Mesothelial cell of epicardium (in vitro differentiated cells): ENCODE results near the gene TRIM50. TPM values are rescaled to one million over a fixed set of nuclear protein-coding genes. Genes with fewer than 3 reads are reported as not detected.
"Not testable (repeated sequence)": the region's sequence is repeated elsewhere in the genome, so short reads cannot be mapped to it uniquely, and the experiment has no call there.

Experiments
- DNase-seq, 2 experiments: peaks; one replicate each; pipeline ENCODE4 v3.0.0; 2021; ENCODE audit warnings: low spot score in 2 of 2; ENCODE audit not compliant: unreplicated experiment in 2 of 2
- H3K27ac Mint-ChIP-seq: 2 replicates; pipeline ENCODE4 v1.8.0; 2021; ENCODE audit warnings: mixed read lengths
- H3K27me3 Mint-ChIP-seq: 2 replicates; pipeline ENCODE4 v1.8.0; 2021; ENCODE audit warnings: low read depth, mixed read lengths
- H3K36me3 Mint-ChIP-seq: 2 replicates; pipeline ENCODE4 v1.8.0; 2021; ENCODE audit warnings: mixed read lengths
- H3K4me1 Mint-ChIP-seq: 2 replicates; pipeline ENCODE4 v1.8.0; 2021; ENCODE audit warnings: mixed read lengths
- H3K4me3 Mint-ChIP-seq: 2 replicates; pipeline ENCODE4 v1.8.0; 2021; ENCODE audit warnings: mild to moderate bottlenecking, moderate library complexity, mixed read lengths
- H3K9me3 Mint-ChIP-seq: 2 replicates; pipeline ENCODE4 v1.8.0; 2021; ENCODE audit warnings: mixed read lengths
- total RNA-seq: library from RNA; stranded (reverse); gene quantifications from 3 replicates; pipeline ENCODE4 v1.2.1, GENCODE V29; 2021
- TF ChIP-seq, protein P1 (sequence below): fragments of 200-600 bp; sonication (generic); IDR thresholded peaks from one replicate; pipeline ENCODE4 v1.5.0; 2021; ENCODE audit warnings: antibody characterized with exemption; ENCODE audit not compliant: unreplicated experiment

The TRIM50 gene
- not detected in 3 replicates for total RNA-seq

DNA sequence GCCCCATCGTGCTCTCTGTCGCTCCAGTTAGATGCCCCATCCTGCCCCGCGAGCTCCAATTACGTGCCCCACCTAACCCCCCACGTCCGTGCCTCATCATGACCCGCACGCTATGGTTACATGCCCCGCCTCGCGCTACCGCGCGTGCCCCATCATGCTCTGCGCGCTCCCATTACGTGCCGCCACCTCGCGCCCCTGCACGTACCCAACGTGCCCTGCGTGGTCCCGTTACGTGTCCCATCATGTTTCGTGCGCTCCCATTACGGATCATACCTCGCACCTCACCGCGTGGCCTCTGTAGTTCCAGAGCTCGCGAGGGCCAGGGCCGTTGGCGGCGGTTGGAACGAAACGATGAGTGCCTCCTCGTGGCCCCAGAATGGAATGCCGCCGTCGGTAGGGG is at the start of gene TRIM50, which contains the start of gene FKBP6:
Gene TRIM50 (minus strand): TSS at position 161 of the 400 bp plus-strand sequence. CDS start 3,295 bp downstream, outside the sequence.
Gene FKBP6 (plus strand): TSS at position 240 of the 400 bp plus-strand sequence. CDS start 268 bp downstream, outside the sequence.
- H3K27me3 Mint-ChIP-seq, DNase-seq, H3K27ac Mint-ChIP-seq, H3K9me3 Mint-ChIP-seq, H3K4me3 Mint-ChIP-seq, H3K36me3 Mint-ChIP-seq: not testable (repeated sequence)
- peaks cover 12% of the 10 kb centered on the region for H3K4me1 Mint-ChIP-seq

DNA sequence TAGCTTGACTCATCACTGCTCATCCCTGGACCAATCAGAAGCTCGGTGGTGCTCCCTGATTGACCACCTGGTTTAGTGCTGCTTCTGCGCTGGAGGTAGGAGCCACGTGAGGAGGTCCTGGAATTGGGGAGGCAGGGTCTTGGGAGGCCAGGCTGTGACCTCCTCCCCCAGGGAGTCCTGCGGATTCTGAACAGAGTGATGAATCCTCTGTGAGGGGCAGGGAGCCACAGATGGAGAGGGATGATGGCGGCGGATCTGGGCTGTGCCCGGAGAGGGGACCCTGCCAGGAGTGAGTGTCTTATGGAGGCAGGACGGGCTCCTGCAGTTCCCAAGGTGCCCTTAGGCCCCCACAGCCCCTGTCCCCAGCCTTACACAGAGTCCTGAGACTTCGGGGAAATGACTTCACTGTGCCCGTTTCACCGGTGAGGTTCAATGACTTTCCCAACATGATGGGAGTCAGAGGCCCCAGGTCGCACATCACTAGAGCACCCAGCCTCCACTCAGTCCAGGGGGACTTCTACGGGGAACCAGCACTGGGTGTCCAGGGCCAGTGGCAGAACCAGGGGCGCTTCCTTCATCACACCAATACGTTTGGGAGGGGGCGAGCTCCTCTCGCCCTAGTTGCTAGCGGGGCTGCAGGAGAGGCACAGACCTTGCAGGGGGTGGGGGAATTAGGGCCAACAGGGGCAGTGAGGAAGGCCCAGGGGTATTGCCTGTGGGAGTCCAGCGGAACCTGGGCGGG is 49.0 kb upstream of the TRIM50 start:
- Mint-ChIP-seq H3K9me3 (no peaks in the 10 kb centered on the region), H3K27ac (no peak overlapping the region), H3K27me3 (peaks cover 7% of the 10 kb centered on the region), H3K4me1 (no peaks in the 10 kb centered on the region), H3K4me3 (no peak overlapping the region), H3K36me3 (no peaks in the 10 kb centered on the region)
- DNase-seq: no peak
- TF ChIP-seq, protein P1, sequence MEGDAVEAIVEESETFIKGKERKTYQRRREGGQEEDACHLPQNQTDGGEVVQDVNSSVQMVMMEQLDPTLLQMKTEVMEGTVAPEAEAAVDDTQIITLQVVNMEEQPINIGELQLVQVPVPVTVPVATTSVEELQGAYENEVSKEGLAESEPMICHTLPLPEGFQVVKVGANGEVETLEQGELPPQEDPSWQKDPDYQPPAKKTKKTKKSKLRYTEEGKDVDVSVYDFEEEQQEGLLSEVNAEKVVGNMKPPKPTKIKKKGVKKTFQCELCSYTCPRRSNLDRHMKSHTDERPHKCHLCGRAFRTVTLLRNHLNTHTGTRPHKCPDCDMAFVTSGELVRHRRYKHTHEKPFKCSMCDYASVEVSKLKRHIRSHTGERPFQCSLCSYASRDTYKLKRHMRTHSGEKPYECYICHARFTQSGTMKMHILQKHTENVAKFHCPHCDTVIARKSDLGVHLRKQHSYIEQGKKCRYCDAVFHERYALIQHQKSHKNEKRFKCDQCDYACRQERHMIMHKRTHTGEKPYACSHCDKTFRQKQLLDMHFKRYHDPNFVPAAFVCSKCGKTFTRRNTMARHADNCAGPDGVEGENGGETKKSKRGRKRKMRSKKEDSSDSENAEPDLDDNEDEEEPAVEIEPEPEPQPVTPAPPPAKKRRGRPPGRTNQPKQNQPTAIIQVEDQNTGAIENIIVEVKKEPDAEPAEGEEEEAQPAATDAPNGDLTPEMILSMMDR: no peak

DNA sequence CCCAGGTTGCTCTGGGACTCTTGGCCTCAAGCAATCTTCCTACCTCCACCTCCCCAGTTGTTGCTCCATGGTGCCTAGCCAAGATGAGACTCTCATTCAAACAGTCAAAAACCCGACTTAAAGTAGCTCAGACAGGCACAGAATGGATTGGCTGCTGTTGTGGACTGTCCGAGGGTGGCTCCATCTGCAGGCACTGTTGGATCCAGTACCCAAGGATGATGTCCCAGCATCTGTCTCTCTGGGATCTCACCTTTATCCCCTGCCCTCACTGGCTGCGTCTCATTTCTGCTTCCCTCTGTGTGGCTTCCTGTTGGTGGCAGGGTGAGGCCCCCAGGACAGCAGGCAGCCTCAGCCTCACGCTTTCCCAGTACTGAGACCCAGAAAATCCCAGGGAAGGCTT is 48.4 kb upstream of the TRIM50 start:
- H3K9me3 Mint-ChIP-seq, DNase-seq, H3K27ac Mint-ChIP-seq, H3K4me3 Mint-ChIP-seq, H3K36me3 Mint-ChIP-seq, H3K4me1 Mint-ChIP-seq, H3K27me3 Mint-ChIP-seq: not testable (repeated sequence)

DNA sequence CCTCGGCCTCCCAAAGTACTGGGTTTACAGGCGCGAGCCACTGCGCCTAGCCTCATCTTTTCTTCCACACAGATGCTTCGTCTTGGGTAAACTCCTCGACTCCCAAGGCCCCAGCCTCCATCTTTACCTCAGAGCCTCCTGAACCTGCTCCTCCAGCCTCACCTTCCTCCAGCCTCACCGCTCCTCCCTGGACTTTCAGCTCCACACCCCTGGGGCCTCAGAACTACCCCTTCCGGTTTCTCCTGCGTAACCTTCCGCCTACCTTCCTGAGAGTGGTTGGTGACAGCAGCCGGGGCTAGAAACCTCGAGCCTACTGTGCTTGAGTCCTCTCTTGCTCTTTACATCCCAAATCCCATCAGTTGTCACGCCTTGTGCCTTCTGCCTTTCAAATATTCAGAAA is 45.9 kb upstream of the TRIM50 start:
- Mint-ChIP-seq H3K27ac (no peak overlapping the region), H3K27me3 (peaks cover 3% of the 10 kb centered on the region), H3K9me3 (no peaks in the 10 kb centered on the region), H3K4me3 (no peak overlapping the region), H3K36me3 (no peaks in the 10 kb centered on the region), H3K4me1 (no peaks in the 10 kb centered on the region)
- DNase-seq: no peak
- TF ChIP-seq, protein P1: no peak

DNA sequence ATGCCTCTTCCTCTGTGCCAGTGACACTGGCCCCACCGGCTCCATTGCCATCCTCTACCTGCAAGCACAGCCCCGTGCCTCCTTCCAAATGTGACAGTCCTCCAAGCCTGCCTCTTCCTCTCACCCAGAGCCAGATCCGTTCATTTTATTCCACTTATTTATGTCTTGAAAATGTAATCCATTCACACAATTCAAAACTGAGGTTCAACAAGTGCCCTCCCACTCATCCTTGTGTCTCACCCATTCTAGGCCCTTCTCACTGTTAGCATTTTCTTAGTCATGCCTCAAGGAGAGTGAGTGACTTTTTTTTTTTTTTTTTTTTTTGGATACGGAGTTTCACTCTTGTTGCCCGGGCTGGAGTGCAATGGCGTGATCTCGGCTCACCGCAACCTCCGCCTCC is 41.7 kb upstream of the TRIM50 start:
- no peak for DNase-seq
- Mint-ChIP-seq H3K4me1 (no peaks in the 10 kb centered on the region), H3K27me3 (no peaks in the 10 kb centered on the region), H3K27ac (no peak overlapping the region), H3K36me3 (no peaks in the 10 kb centered on the region), H3K4me3 (no peak overlapping the region), H3K9me3 (no peaks in the 10 kb centered on the region)
- TF ChIP-seq, protein P1: no peak

DNA sequence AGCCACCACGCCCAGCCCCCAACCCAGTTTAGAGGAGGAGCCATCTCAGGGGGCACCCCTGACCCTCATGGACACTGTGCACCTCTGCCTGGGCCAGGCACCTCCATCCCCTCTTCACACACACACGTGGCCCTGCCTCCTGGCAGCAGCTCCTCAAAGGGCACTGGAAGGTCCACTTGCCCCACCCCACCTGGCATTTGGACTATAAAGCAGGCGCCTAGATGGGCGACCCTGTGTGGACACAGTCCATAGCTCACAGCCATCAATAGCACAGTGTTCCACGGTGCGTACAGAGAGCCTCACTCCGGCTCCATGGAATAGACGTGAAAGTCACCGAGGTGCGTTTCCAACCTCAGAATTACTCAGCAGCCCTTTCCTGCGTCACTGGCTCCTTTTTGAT is 41.1 kb upstream of the TRIM50 start:
- DNase-seq: no peak
- Mint-ChIP-seq H3K9me3 (no peaks in the 10 kb centered on the region), H3K4me3 (no peak overlapping the region), H3K36me3 (no peaks in the 10 kb centered on the region), H3K27me3 (no peaks in the 10 kb centered on the region), H3K27ac (no peak overlapping the region), H3K4me1 (no peaks in the 10 kb centered on the region)
- TF ChIP-seq, protein P1: no peak

DNA sequence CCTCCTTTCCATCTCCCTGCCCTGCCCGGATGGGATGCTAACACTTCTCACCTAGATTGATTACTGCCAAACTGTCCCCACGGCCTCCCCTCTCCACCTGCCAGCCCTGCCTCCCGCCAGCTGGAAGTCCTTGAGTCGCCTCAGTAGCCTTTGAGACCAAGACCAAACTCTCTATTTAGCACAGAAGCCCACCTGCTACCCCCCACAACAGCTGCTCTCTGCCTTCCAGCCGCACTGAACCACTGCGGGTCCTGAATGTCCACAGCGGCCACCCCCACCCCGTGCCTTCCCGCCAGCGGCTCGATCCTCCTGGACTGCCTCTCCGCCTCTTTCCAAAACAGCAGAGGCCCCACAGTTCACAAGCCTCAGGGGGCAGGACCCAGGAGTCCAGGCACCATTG is 39.1 kb upstream of the TRIM50 start:
- H3K27ac Mint-ChIP-seq: no peak overlapping the region
- peaks cover 7% of the 10 kb centered on the region for H3K27me3 Mint-ChIP-seq
- no peaks in the 10 kb centered on the region for H3K4me1 Mint-ChIP-seq
- no peaks in the 10 kb centered on the region for H3K9me3 Mint-ChIP-seq
- DNase-seq: no peak
- H3K4me3 Mint-ChIP-seq: no peak overlapping the region
- TF ChIP-seq, protein P1: no peak
- H3K36me3 Mint-ChIP-seq: no peaks in the 10 kb centered on the region
